ENCODE data around the gene FCMR.

Gene FCMR

GRCh38 chr1:206923009-206923960 lies 1.5 kb upstream of the FCMR start:
- no peak for DNase-seq (ENCODE audit: low spot score)

- no peak for DNase-seq (ENCODE audit: low spot score)
These were observed 783 bp upstream of the FCMR start for GRCh38 chr1:206922524-206922923.

GRCh38 chr1:206918076-206918475 lies 3.7 kb downstream of the FCMR start:
- DNase-seq (ENCODE audit: low spot score), result no peak

GRCh38 chr1:206916000-206916709 lies 5.6 kb downstream of the FCMR start:
- DNase-seq (ENCODE audit: low spot score), result no peak

- no peak for DNase-seq (ENCODE audit: low spot score)
These were observed 6.6 kb downstream of the FCMR start for GRCh38 chr1:206915030-206915735.

- no peak for DNase-seq (ENCODE audit: low spot score)
These were observed 7.8 kb downstream of the FCMR start for GRCh38 chr1:206913766-206914537.

GRCh38 chr1:206912445-206913095 lies 9.2 kb downstream of the FCMR start:
- DNase-seq (ENCODE audit: low spot score), result peak; percentile 88

- peak; percentile 85 for DNase-seq (ENCODE audit: low spot score)
These were observed 10.6 kb downstream of the FCMR start for GRCh38 chr1:206911064-206911663.

GRCh38 chr1:206909883-206910318 lies 11.8 kb downstream of the FCMR start:
- no peak for DNase-seq (ENCODE audit: low spot score)

GRCh38 chr1:206909161-206909882 lies 12.4 kb downstream of the FCMR start:
- peak; percentile 48 for DNase-seq (ENCODE audit: low spot score)

- DNase-seq (ENCODE audit: low spot score), result no peak
These were observed 13.7 kb downstream of the FCMR start for GRCh38 chr1:206908038-206908437.

- no peak for DNase-seq (ENCODE audit: low spot score)
These were observed 14.3 kb downstream of the FCMR start for GRCh38 chr1:206907304-206907991.

GRCh38 chr1:206905295-206906164 lies 16.2 kb downstream of the FCMR start:
- peak; percentile 86 for DNase-seq (ENCODE audit: low spot score)

GRCh38 chr1:206904423-206905142 lies 17.2 kb downstream of the FCMR start:
- DNase-seq (ENCODE audit: low spot score), result no peak

- DNase-seq (ENCODE audit: low spot score), result no peak
These were observed 18.1 kb downstream of the FCMR start for GRCh38 chr1:206903687-206904086.

- no peak for DNase-seq (ENCODE audit: low spot score)
These were observed 19.0 kb downstream of the FCMR start for GRCh38 chr1:206902702-206903101.

GRCh38 chr1:206901944-206902343 lies 19.8 kb downstream of the FCMR start:
- no peak for DNase-seq (ENCODE audit: low spot score)

GRCh38 chr1:206900149-206900548 lies 21.6 kb downstream of the FCMR start:
- DNase-seq (ENCODE audit: low spot score), result no peak
